Umbilical cord (tissue), 2 donors: ENCODE data around the gene RBPJL. TPM values are rescaled to one million over a fixed set of nuclear protein-coding genes. Genes with fewer than 3 reads are reported as not detected.

Source experiments
- DNase-seq: peaks from one replicate; pipeline ENCODE4 v3.0.0-alpha.2; 2015; ENCODE audit warnings: low spot score
- total RNA-seq: library from RNA; depleted of rRNA; stranded (reverse); fragments of >200 nt; gene quantifications from one replicate; pipeline ENCODE4 v1.2.3, GENCODE V29; 2014; ENCODE audit warnings: low replicate concordance; ENCODE audit not compliant: insufficient read depth

Gene RBPJL
- total RNA-seq, 1 donor from 2014 or later = not detected

DNA sequence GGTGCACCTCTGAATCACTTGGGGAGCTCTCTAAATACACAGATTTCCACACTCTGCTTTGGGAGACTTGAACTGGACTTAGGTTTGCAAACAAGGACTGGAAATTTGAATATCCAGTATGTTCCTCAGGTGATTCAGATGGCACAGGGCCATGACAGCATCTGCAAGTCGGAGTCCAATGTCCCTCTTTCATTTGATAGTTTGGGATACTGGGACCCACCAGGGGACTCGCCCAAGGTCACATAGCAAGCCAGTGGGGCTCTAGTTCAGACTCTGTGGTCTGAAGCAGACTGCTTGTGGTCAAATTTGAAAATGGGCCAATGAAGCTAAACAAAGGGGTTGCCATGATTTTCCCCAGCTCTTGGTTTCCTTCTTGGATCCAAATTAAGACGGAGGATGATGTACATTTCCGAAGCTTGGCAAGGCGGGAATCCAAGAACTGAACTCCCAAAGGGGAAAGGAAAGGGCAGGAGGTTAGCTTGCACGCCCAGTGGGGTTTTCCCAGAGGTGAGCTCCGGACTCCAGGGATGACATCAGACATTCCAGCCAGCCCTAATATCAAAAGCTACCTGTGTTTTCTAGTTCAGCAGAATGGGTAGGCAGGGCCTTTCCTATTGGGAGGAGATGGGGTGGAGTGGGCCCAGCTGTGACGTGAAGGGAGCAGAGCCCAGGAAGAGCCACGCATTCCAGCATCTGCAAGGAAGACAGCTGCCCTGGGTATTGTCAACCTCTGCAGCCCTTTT is 52.9 kb downstream of the RBPJL start:
- DNase-seq = peak; percentile 87

DNA sequence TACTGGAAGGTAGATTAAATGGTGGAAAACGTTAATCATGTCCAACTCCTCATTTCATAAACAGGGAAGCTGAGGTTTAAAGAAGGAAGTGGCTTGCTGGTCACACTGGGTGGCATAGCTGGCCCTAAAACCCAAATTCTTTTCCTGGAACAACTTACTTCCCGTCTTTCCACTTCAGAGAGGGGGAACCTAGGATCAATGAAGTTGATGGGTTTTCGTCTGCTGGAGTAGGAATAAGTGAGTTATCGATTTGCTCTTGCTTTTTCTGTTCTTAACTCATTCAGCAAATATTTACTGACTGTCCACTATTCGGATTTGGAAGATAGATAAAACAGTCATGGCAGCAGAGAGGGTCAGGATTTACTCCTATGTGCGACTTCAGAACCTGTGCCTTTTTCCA is 55.2 kb downstream of the RBPJL start:
- DNase-seq = no peak

DNA sequence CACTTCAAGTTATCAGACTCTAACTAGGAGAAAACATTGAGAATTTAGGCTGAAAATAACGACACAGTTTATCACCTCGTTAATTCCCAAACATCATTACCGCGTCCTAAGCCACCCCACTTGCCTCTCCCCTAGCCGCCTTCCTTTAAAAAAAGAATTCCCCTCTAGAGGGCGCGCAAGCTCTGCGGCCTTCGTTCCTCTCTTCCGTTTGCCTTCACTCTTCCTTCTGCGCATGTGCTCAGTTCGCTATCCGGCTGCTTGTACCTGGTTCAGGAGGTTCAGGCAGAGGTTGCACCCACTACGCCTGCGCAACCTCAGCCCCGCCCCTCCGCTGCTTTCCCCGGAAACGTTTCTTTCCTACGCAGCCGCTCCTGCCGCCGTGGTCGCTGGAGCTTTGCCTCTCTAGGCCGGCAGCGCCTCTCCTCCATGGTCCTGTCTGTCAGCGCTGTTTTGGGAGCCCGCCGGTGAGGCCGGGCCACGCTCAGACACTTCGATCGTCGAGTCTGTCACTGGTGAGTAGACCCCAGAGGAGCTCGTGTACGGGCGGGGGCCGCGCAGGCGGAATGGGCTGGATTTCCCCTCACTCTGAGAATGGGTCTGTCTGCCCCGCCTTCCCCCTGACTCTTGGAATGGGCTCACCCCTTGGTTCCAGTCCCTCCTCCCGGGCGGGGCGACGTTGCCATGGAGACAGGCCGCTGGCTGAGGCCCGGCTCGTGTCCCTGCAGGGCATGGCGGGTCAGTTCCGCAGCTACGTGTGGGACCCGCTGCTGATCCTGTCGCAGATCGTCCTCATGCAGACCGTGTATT is 56.4 kb downstream of the RBPJL start, which contains the start of gene SYS1:
TSS of gene SYS1 (plus strand) at position 353 of the 807 bp plus-strand sequence. CDS start at position 729, 376 bp downstream.
- DNase-seq = peak; percentile 99

DNA sequence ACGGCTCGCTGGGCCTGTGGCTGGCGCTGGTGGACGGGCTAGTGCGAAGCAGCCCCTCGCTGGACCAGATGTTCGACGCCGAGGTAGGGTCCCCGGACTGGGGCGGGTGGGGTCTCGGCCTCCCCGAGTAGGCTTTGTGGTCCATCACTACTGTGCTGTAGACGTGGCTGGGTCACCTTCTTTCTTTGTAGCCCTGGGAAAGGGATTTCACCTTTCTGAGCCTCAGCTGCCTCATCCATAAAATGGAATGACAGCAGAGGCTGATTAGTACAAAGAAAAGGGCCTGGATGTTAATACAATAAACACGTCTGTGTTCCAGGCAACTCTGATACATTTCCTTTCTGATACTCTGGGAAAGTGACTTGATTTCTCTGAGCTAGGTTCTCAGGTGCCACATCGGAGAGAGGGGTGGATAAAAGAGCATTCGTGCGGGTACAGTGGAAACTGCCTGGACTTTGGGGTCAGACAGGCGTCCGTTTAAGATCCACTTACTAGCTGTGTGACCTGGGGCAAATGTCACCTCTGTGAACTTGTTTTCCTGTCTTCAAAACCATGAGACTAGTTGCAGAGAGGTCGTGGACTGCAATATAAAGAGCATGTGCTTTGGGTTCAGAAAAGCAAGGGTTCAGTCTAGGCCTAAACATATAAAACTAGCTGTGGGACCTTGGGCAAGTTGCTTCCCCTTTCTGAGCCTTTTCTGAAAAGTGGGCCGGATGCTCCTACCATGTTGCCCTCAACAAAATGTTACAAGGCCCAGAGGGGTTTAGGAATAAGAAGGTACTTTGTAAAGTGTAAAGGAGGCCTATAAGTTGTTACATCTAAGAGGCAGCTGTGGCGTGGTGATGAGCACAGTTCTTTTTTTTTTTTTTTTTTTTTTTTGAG is 57.2 kb downstream of the RBPJL start:
- no peak for DNase-seq

DNA sequence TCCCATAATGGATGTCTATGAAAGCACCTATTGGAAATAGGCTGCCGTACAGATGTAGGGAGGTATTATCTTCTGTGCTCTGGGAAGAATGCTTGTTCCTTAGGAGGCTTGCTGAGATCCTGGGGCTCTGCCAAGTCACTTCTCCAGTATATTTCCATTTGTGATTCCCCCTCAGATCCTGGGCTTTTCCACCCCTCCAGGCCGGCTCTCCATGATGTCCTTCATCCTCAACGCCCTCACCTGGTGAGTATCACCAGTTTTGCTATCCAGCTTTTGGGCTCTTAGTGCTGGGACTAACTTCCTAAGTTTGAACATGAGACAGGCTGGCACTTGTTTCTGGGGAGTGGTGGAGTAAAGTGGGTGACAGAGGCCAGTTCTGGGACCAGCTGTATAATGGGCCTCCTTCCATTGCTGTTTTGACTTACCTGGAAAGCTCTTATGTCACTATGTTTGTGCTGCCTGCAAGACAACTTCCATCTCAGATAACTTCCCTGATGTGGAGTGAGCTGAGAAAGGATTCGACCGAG is 58.9 kb downstream of the RBPJL start:
- DNase-seq = no peak

DNA sequence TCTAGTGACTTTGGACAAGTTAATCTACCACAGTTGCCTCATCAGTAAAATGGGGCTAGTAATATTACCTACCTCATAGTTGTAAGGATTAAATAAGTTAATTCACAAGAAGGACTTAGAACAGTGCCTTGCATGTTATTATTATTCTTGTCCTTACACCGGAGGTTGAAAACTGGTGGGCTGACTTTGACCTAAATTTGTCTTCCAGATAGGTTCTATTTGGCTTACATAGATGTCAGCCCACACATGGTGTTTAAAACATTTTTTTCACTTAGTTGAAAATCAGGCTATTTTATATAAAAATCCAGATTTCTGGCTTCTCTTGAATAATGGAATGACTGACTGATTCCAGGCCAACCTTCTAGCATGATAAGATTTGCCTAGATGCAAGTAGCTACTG is 59.6 kb downstream of the RBPJL start:
- no peak for DNase-seq

DNA sequence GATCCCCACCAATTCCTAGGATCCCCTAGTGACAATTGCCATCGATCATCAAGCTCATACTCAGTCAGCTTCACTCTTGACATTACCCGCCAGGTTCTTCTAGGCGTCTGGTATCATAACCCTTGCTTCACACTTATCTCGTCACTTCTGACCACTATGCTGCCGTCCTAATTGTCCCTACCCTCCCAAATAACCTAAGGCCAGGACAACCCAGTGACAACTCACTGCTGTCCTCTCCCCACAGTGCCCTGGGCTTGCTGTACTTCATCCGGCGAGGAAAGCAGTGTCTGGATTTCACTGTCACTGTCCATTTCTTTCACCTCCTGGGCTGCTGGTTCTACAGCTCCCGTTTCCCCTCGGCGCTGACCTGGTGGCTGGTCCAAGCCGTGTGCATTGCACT is 60.0 kb downstream of the RBPJL start:
- no peak for DNase-seq

DNA sequence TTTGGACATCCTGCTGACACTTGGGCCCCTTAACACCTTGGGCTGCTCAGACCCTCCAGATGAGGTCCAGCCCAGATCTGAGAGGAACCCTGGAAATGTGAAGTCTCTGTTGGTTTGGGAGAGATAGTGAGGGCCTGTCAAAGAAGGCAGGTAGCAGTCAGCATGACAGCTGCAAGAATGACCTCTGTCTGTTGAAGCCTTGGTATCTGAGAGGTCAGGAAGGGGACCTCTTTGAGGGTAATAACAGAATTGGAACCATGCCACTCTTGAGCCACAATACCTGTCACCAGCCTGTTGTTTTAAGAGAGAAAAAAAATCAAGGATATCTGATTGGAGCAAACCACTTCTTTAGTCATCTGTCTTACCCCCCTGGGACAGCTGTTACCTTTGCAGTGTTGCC is 60.5 kb downstream of the RBPJL start:
- DNase-seq = no peak

Other genes with a start within 250 kb of the RBPJL start
- gene KCNS1, start 205.7 kb upstream of the RBPJL start, total RNA-seq = 2.4 TPM
- 1.2 TPM for gene WFDC5, start 191.7 kb upstream of the RBPJL start, total RNA-seq
- gene WFDC12, start 182.4 kb upstream of the RBPJL start, total RNA-seq = not detected
- not detected for gene PI3, start 131.9 kb upstream of the RBPJL start, total RNA-seq
- 6.0 TPM for gene SEMG1, start 99.8 kb upstream of the RBPJL start, total RNA-seq
- gene SEMG2, start 85.5 kb upstream of the RBPJL start, total RNA-seq = 0.48 TPM
- 2.4 TPM for gene SLPI, start 52.3 kb upstream of the RBPJL start, total RNA-seq
- not detected for gene MATN4, start 1.5 kb downstream of the RBPJL start, total RNA-seq
- gene SDC4, start 41.6 kb downstream of the RBPJL start, total RNA-seq = 28.9 TPM
- 25.8 TPM for gene SYS1, start 56.3 kb downstream of the RBPJL start, total RNA-seq
- gene TP53TG5, start 71.5 kb downstream of the RBPJL start, total RNA-seq = 32.0 TPM
- gene DBNDD2, start 101.4 kb downstream of the RBPJL start, total RNA-seq = 11.8 TPM
- gene PIGT, start 109.3 kb downstream of the RBPJL start, total RNA-seq = 36.6 TPM
- gene WFDC2, start 162.9 kb downstream of the RBPJL start, total RNA-seq = 9.9 TPM
- gene SPINT3, start 208.8 kb downstream of the RBPJL start, total RNA-seq = 12.0 TPM
- gene WFDC6, start 232.6 kb downstream of the RBPJL start, total RNA-seq = not detected
- gene EPPIN, start 240.6 kb downstream of the RBPJL start, total RNA-seq = 6.3 TPM